Measurements from ENCODE around the gene C2orf69. TPM values are rescaled to one million over a fixed set of nuclear protein-coding genes. Genes with fewer than 3 reads are reported as not detected.
A peak's percentile ranks its signal among the peaks of the same experiment; 100 is the strongest.

The C2orf69 gene, protein sequence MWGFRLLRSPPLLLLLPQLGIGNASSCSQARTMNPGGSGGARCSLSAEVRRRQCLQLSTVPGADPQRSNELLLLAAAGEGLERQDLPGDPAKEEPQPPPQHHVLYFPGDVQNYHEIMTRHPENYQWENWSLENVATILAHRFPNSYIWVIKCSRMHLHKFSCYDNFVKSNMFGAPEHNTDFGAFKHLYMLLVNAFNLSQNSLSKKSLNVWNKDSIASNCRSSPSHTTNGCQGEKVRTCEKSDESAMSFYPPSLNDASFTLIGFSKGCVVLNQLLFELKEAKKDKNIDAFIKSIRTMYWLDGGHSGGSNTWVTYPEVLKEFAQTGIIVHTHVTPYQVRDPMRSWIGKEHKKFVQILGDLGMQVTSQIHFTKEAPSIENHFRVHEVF
- total RNA-seq (2021) (16.4 and 18.0 TPM in 2 replicates), Bru-seq, nascent RNA (percentile 92 among the genes with signal in this experiment), BruChase-seq, experiment 1, labeled RNA remaining after a 2-hour chase (percentile 93 among the genes with signal in this experiment), BruChase-seq, experiment 2, labeled RNA remaining after a 6-hour chase (percentile 77 among the genes with signal in this experiment)
- long read RNA-seq, transcript C2orf69-201 (2 exons, 3,728 nt) = major isoform, 33 of 36 reads
- long read RNA-seq, partial matches to known transcripts = 0 of 36 reads
- long read RNA-seq, other reads (novel, unspliced or antisense) = 3 of 36 reads

DNA sequence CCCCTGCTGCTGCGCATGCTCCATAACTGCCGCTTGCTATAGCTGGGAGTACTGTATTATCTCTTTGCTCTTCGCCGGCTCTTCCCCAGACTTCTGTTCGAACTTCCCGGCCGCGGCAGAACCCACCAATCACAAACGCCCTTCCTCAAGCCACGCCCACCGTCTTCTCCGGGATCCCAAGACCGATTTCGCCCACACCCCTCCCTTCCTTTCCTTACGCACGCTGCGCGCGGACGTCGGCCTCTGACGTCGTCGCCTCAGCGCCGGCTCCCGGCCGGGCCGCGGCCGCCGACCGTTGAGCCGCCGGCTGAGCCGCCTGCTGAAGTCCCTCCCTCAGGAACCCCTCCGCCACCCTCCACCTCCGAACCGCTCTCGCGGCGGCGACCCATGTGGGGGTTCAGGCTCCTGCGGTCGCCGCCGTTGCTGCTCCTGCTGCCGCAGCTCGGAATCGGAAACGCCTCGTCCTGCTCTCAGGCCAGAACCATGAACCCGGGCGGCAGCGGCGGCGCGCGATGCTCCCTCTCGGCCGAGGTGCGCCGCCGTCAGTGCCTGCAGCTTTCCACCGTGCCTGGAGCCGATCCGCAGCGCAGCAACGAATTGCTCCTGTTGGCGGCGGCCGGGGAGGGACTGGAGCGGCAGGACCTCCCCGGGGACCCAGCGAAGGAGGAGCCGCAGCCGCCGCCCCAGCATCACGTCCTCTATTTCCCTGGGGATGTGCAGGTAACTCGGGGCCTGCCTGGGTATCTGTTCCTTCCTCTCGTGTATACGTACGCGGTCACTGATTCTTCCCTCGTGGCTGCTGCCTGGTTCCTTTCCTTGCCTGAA lies at the start of gene C2orf69:
C2orf69 (plus strand) TSS at position 242 of the 825 bp plus-strand sequence; CDS start at position 388, 146 bp downstream.
- H3K27ac ChIP-seq (ENCODE audit: low read depth, low read length, poor library complexity, severe bottlenecking) = peak within 1 kb of the TSS; percentile 98
- no peaks in the 10 kb centered on the region for H3K9me3 ChIP-seq (ENCODE audit: low read depth, low read length, poor library complexity, severe bottlenecking)
- TF ChIP-seq EZH2 (IDR thresholded peaks at IDR 0.05; ENCODE audit: borderline replicate concordance, low read depth, low read length, poor library complexity, severe bottlenecking) = no peak
- TF ChIP-seq, protein P1, sequence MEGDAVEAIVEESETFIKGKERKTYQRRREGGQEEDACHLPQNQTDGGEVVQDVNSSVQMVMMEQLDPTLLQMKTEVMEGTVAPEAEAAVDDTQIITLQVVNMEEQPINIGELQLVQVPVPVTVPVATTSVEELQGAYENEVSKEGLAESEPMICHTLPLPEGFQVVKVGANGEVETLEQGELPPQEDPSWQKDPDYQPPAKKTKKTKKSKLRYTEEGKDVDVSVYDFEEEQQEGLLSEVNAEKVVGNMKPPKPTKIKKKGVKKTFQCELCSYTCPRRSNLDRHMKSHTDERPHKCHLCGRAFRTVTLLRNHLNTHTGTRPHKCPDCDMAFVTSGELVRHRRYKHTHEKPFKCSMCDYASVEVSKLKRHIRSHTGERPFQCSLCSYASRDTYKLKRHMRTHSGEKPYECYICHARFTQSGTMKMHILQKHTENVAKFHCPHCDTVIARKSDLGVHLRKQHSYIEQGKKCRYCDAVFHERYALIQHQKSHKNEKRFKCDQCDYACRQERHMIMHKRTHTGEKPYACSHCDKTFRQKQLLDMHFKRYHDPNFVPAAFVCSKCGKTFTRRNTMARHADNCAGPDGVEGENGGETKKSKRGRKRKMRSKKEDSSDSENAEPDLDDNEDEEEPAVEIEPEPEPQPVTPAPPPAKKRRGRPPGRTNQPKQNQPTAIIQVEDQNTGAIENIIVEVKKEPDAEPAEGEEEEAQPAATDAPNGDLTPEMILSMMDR (conservative IDR thresholded peaks at IDR 0.05; ENCODE audit: low read depth, low read length) = no peak
- peak; percentile 99 for DNase-seq (ENCODE audit: low spot score)
- ChIA-PET CTCF (no interaction called here), POLR2A (ENCODE audit: low non-redundant PET) (interaction anchor here (0.6 kb wide), 1 partner anchor 1999 kb away, joined by 3 read pairs; no protein-coding TSS in a partner anchor)
- intact Hi-C loops (cut with micrococcal nuclease; ENCODE audit: unreplicated experiment) = no loop called here
- peaks cover 6% of the 10 kb centered on the region for H3K4me1 ChIP-seq (ENCODE audit: insufficient read depth, low read length, poor library complexity, severe bottlenecking)
- H3K36me3 ChIP-seq (ENCODE audit: insufficient read depth, low read length, poor library complexity, severe bottlenecking) = peaks cover 7% of the 10 kb centered on the region
- H3K4me3 ChIP-seq (ENCODE audit: low read depth, low read length, poor library complexity, severe bottlenecking) = peak within 1 kb of the TSS; percentile 90
- no peaks in the 10 kb centered on the region for H3K27me3 ChIP-seq (replicated peaks; ENCODE audit: insufficient read depth, low read depth, low read length, poor library complexity)
- BruUV-seq (replicated peaks) = no TSS peak

DNA sequence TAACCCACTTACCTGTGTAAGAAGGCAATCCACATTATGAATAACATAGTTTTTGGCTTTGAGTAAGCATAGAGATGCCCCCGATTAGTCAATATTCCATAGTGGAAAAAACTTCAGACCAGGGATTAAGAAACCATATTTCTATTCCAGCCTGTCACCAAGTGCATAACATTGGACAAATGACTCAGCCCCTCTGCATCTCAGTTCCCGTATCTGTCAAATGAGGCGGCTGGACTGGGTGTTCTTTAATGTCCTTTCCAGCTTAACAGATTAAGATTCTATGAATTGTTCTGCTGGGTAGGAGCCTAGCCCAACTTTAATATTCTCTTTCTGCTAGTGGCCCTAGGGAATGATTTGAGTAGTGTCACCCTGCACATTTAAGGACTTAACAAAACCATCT lies 48.3 kb upstream of the C2orf69 start:
- H3K36me3 ChIP-seq (ENCODE audit: insufficient read depth, low read length, poor library complexity, severe bottlenecking) = no peaks in the 10 kb centered on the region
- CTCF ChIA-PET = no interaction called here
- no peak for TF ChIP-seq EZH2 (IDR thresholded peaks at IDR 0.05; ENCODE audit: borderline replicate concordance, low read depth, low read length, poor library complexity, severe bottlenecking)
- TF ChIP-seq, protein P1 (conservative IDR thresholded peaks at IDR 0.05; ENCODE audit: low read depth, low read length) = no peak

DNA sequence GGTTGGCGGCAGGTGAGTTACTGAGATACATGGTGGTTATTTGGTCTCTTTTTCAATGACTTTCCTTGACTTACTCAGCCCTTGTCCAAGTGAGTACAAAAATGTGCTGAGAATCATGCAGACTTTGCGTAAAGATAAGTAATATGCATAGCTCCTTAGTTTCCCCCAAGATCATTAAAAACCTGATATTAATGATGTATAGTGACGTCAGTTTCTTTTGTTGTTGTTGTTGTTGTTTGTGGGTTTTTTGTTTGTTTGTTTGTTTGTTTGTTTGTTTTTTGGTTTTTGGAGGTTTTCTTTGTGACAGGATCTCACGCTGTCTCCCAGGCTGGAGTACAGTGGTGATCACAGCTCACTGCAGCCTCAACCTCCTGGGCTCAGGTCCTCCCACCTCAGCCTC lies 45.2 kb upstream of the C2orf69 start:
- H3K4me1 ChIP-seq (ENCODE audit: insufficient read depth, low read length, poor library complexity, severe bottlenecking) = peaks cover 24% of the 10 kb centered on the region
- no peaks in the 10 kb centered on the region for H3K27me3 ChIP-seq (replicated peaks; ENCODE audit: insufficient read depth, low read depth, low read length, poor library complexity)
- no peak for DNase-seq (ENCODE audit: low spot score)
- CTCF ChIA-PET = no interaction called here
- no TSS peak for BruUV-seq (replicated peaks)
- POLR2A ChIA-PET (ENCODE audit: low non-redundant PET) = no interaction called here
- H3K9me3 ChIP-seq (ENCODE audit: low read depth, low read length, poor library complexity, severe bottlenecking) = no peaks in the 10 kb centered on the region
- TF ChIP-seq, protein P1 (conservative IDR thresholded peaks at IDR 0.05; ENCODE audit: low read depth, low read length) = no peak
- TF ChIP-seq EZH2 (IDR thresholded peaks at IDR 0.05; ENCODE audit: borderline replicate concordance, low read depth, low read length, poor library complexity, severe bottlenecking) = no peak
- no peak overlapping the region for H3K4me3 ChIP-seq (ENCODE audit: low read depth, low read length, poor library complexity, severe bottlenecking)
- intact Hi-C loops (cut with micrococcal nuclease; ENCODE audit: unreplicated experiment) = loop anchor here (10.0 kb wide), 1 partner anchor 391 kb away; no protein-coding TSS in a partner anchor
- no peak overlapping the region for H3K27ac ChIP-seq (ENCODE audit: low read depth, low read length, poor library complexity, severe bottlenecking)
- H3K36me3 ChIP-seq (ENCODE audit: insufficient read depth, low read length, poor library complexity, severe bottlenecking) = no peaks in the 10 kb centered on the region

More for the DNA sequence above, 48.3 kb upstream of the C2orf69 start:
- H3K27ac ChIP-seq (ENCODE audit: low read depth, low read length, poor library complexity, severe bottlenecking) = no peak overlapping the region
- H3K27me3 ChIP-seq (replicated peaks; ENCODE audit: insufficient read depth, low read depth, low read length, poor library complexity) = no peaks in the 10 kb centered on the region
- BruUV-seq (replicated peaks) = no TSS peak
- no peaks in the 10 kb centered on the region for H3K9me3 ChIP-seq (ENCODE audit: low read depth, low read length, poor library complexity, severe bottlenecking)
- intact Hi-C loops (cut with micrococcal nuclease; ENCODE audit: unreplicated experiment) = loop anchor here (5.0 to 10.0 kb wide), 3 partner anchors 260 to 1550 kb away; no protein-coding TSS in a partner anchor
- DNase-seq (ENCODE audit: low spot score) = no peak
- no peak overlapping the region for H3K4me3 ChIP-seq (ENCODE audit: low read depth, low read length, poor library complexity, severe bottlenecking)
- peaks cover 5% of the 10 kb centered on the region for H3K4me1 ChIP-seq (ENCODE audit: insufficient read depth, low read length, poor library complexity, severe bottlenecking)
- POLR2A ChIA-PET (ENCODE audit: low non-redundant PET) = no interaction called here
